SJSA1 (cell line): ENCODE data around the gene PPARD. TPM values are rescaled to one million over a fixed set of nuclear protein-coding genes. Genes with fewer than 3 reads are reported as not detected.

Source experiments
- DNase-seq, 2 experiments: peaks; one replicate each; pipeline ENCODE4 v3.0.0-alpha.2; 2015 to 2020; ENCODE audit warnings: low spot score in 2 of 2, low read depth in 1 of 2
- H3K27ac ChIP-seq: fragments of 250-450 bp; sonication (Bioruptor Pico); 2 replicates; pipeline ENCODE4 v1.5.1; 2020; ENCODE audit warnings: mild to moderate bottlenecking, moderate library complexity
- H3K27me3 ChIP-seq: fragments of 250-450 bp; sonication (Bioruptor Pico); replicated peaks from 2 replicates; pipeline ENCODE4 v1.5.1; 2020; ENCODE audit warnings: mild to moderate bottlenecking, moderate library complexity
- H3K36me3 ChIP-seq: fragments of 250-450 bp; sonication (Bioruptor Pico); 2 replicates; pipeline ENCODE4 v1.5.1; 2020; ENCODE audit warnings: mild to moderate bottlenecking
- H3K4me1 ChIP-seq: fragments of 250-450 bp; sonication (Bioruptor Pico); replicated peaks from 2 replicates; pipeline ENCODE4 v1.6.1; 2021; ENCODE audit warnings: mild to moderate bottlenecking
- H3K4me3 ChIP-seq: fragments of 250-450 bp; sonication (Bioruptor Pico); 2 replicates; pipeline ENCODE4 v1.5.1; 2020; ENCODE audit warnings: mild to moderate bottlenecking
- H3K9me3 ChIP-seq: fragments of 250-450 bp; sonication (Bioruptor Pico); replicated peaks from 2 replicates; pipeline ENCODE4 v1.5.1; 2020; ENCODE audit warnings: mild to moderate bottlenecking
- total RNA-seq: library from RNA; depleted of rRNA; stranded (reverse); fragments of >200 nt; shearing (Covaris generic); gene quantifications from 2 replicates; pipeline ENCODE4 v1.2.3, GENCODE V29; 2014

Gene PPARD
- total RNA-seq, 1 experiment from 2014 or later = 10.3 TPM

GRCh38 chr6:35406711-35407485, 64.5 kb downstream of the PPARD start:
- H3K4me1 ChIP-seq = no peaks in the 10 kb centered on the region
- no peak overlapping the region for H3K27ac ChIP-seq
- no peaks in the 10 kb centered on the region for H3K27me3 ChIP-seq
- H3K36me3 ChIP-seq = peaks cover 20% of the 10 kb centered on the region
- no peak overlapping the region for H3K4me3 ChIP-seq
- no peaks in the 10 kb centered on the region for H3K9me3 ChIP-seq
- DNase-seq = no peak

- Histone ChIP-seq H3K36me3 (peaks cover 40% of the 10 kb centered on the region), H3K27ac (no peak overlapping the region), H3K4me3 (no peak overlapping the region), H3K4me1 (no peaks in the 10 kb centered on the region), H3K27me3 (no peaks in the 10 kb centered on the region), H3K9me3 (no peaks in the 10 kb centered on the region)
- DNase-seq = no peak
Observed at GRCh38 chr6:35409245-35409644, 66.9 kb downstream of the PPARD start.

- no peak for DNase-seq
- Histone ChIP-seq H3K4me3 (no peak overlapping the region), H3K36me3 (peaks cover 45% of the 10 kb centered on the region), H3K27me3 (no peaks in the 10 kb centered on the region), H3K4me1 (peaks cover 4% of the 10 kb centered on the region), H3K27ac (no peak overlapping the region), H3K9me3 (no peaks in the 10 kb centered on the region)
Observed at GRCh38 chr6:35410131-35410530, 67.8 kb downstream of the PPARD start.

- H3K9me3 ChIP-seq = no peaks in the 10 kb centered on the region
- peaks cover 8% of the 10 kb centered on the region for H3K4me1 ChIP-seq
- no peak overlapping the region for H3K27ac ChIP-seq
- DNase-seq = no peak
- no peaks in the 10 kb centered on the region for H3K27me3 ChIP-seq
- H3K36me3 ChIP-seq = peaks cover 53% of the 10 kb centered on the region
- no peak overlapping the region for H3K4me3 ChIP-seq
Observed at GRCh38 chr6:35411066-35411465, 68.7 kb downstream of the PPARD start.

GRCh38 chr6:35412102-35412501, 69.7 kb downstream of the PPARD start:
- no peak for DNase-seq
- Histone ChIP-seq H3K9me3 (no peaks in the 10 kb centered on the region), H3K27me3 (no peaks in the 10 kb centered on the region), H3K36me3 (peaks cover 62% of the 10 kb centered on the region), H3K4me1 (peaks cover 8% of the 10 kb centered on the region), H3K27ac (no peak overlapping the region), H3K4me3 (no peak overlapping the region)

- H3K36me3 ChIP-seq = peaks cover 75% of the 10 kb centered on the region
Observed at GRCh38 chr6:35413911-35414310, 71.6 kb downstream of the PPARD start.

GRCh38 chr6:35415065-35415891, 72.9 kb downstream of the PPARD start:
- Histone ChIP-seq H3K9me3 (no peaks in the 10 kb centered on the region), H3K27ac (no peak overlapping the region), H3K4me3 (no peak overlapping the region), H3K27me3 (no peaks in the 10 kb centered on the region), H3K36me3 (peaks cover 82% of the 10 kb centered on the region), H3K4me1 (peaks cover 38% of the 10 kb centered on the region)
- peak; percentile 63 to 74 for DNase-seq

More at GRCh38 chr6:35413911-35414310, 71.6 kb downstream of the PPARD start:
- Histone ChIP-seq H3K4me3 (no peak overlapping the region), H3K4me1 (peaks cover 25% of the 10 kb centered on the region), H3K27me3 (no peaks in the 10 kb centered on the region), H3K27ac (no peak overlapping the region), H3K9me3 (no peaks in the 10 kb centered on the region)
- DNase-seq = no peak

GRCh38 chr6:35417979-35418661, 75.8 kb downstream of the PPARD start:
- DNase-seq = peak; percentile 63 to 77
- Histone ChIP-seq H3K4me1 (peaks cover 39% of the 10 kb centered on the region), H3K27ac (peak overlapping the region; percentile 48), H3K36me3 (peaks cover 66% of the 10 kb centered on the region), H3K9me3 (no peaks in the 10 kb centered on the region), H3K4me3 (no peak overlapping the region), H3K27me3 (no peaks in the 10 kb centered on the region)

- Histone ChIP-seq H3K4me1 (peaks cover 44% of the 10 kb centered on the region), H3K27ac (peak overlapping the region; percentile 48), H3K27me3 (no peaks in the 10 kb centered on the region), H3K4me3 (no peak overlapping the region), H3K36me3 (peaks cover 63% of the 10 kb centered on the region), H3K9me3 (no peaks in the 10 kb centered on the region)
- peak; percentile 72 to 88 for DNase-seq
Observed at GRCh38 chr6:35419417-35419816, 77.1 kb downstream of the PPARD start.

GRCh38 chr6:35419961-35420360, 77.6 kb downstream of the PPARD start:
- Histone ChIP-seq H3K27ac (no peak overlapping the region), H3K4me1 (peaks cover 47% of the 10 kb centered on the region), H3K27me3 (no peaks in the 10 kb centered on the region), H3K36me3 (peaks cover 63% of the 10 kb centered on the region), H3K9me3 (no peaks in the 10 kb centered on the region), H3K4me3 (no peak overlapping the region)
- no peak for DNase-seq

GRCh38 chr6:35425284-35425683, 82.9 kb downstream of the PPARD start:
- DNase-seq = peak; percentile 81 to 95
- H3K4me1 ChIP-seq = peaks cover 54% of the 10 kb centered on the region
- H3K27ac ChIP-seq = peak overlapping the region; percentile 98
- no peaks in the 10 kb centered on the region for H3K27me3 ChIP-seq
- H3K9me3 ChIP-seq = no peaks in the 10 kb centered on the region; the same call in 1 of the 2 replicates
- H3K4me3 ChIP-seq = no peak overlapping the region
- H3K36me3 ChIP-seq = peaks cover 55% of the 10 kb centered on the region

- H3K4me1 ChIP-seq = peaks cover 53% of the 10 kb centered on the region
- peak overlapping the region; percentile 98 for H3K27ac ChIP-seq
- DNase-seq = peak in 1 of 2 experiments; percentile 44
- peaks cover 52% of the 10 kb centered on the region for H3K36me3 ChIP-seq
- H3K9me3 ChIP-seq = no peaks in the 10 kb centered on the region; the same call in 1 of the 2 replicates
- no peaks in the 10 kb centered on the region for H3K27me3 ChIP-seq
- H3K4me3 ChIP-seq = no peak overlapping the region
Observed at GRCh38 chr6:35426074-35426473, 83.7 kb downstream of the PPARD start.

GRCh38 chr6:35427435-35427834, 85.1 kb downstream of the PPARD start:
- Histone ChIP-seq H3K27ac (peak overlapping the region; percentile 98), H3K4me1 (peaks cover 53% of the 10 kb centered on the region), H3K9me3 (no peaks in the 10 kb centered on the region; the same call in 1 of the 2 replicates), H3K27me3 (no peaks in the 10 kb centered on the region), H3K36me3 (peaks cover 44% of the 10 kb centered on the region), H3K4me3 (no peak overlapping the region)
- no peak for DNase-seq
